Measurements from ENCODE around the gene LPO.

LPO gene

DNA sequence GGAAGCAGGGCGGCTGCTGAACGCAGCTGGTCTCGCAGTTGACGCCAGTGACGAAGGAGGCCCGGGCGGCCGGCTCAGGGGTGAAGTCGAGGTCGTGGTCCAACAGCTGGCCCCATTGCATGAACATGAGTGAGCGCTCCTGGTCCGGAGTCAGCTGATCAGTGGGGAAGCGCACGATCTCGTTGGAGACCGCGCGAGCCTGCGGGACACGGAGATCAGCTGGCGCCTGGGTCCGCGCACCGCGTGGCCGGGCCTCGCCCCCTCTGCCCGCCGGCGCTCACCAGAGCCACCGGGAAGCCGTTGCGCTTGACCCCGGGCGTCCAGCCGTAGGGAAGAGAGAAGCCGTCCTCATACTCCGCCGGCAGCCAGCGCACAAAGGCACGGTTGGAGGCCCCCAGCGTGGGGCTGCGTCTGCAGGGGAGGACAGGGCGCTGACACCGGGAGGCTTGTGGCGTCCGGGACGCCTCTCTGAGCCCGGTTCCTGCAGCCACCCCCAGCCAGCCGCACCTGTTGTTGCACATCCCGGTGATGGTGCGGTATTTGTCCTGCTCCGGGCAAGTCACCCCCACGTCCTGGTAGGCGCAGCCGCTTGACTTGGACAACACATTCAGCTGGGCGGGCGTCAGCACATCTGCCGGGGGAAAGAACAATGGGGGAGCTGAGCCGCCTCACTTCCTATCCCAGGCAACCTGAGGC is 40.8 kb downstream of the LPO start:
- no peak for DNase-seq

DNA sequence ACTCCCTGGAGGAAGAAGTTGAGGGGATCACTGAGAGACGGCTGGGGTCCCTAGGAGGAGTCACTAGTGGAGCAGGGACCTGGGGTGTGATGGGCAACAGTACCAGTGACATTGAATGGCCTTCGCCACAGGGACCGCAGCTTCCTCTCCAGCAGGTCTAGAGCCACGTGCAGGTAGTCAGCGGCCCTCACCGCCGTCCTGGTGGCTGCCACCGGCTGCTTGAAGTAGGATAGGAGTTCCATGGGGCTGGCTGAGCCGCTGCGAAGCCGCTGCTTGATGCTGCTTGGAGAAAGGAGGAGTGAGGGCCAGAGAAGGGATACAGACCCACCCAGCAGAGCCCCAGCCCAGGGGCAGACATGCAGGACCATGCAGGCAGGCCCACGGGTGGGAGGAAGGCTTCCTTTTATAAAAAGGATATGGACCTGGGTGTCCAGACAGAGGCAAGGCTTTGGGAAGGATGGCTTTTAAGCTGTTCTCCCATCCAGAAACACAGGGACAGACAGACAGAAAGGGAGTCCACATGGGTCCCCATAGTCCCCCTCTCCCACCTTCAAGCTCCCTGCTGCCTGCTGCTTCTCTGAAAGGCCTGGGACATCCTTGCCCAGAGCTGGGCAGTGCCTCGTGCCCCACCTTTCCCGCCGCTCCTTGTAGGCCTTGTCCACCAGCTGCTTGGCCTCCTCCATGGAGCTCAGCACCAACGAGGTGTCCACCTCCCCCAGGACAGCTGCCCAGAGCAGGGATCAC is 41.5 kb downstream of the LPO start:
- DNase-seq, result no peak

DNA sequence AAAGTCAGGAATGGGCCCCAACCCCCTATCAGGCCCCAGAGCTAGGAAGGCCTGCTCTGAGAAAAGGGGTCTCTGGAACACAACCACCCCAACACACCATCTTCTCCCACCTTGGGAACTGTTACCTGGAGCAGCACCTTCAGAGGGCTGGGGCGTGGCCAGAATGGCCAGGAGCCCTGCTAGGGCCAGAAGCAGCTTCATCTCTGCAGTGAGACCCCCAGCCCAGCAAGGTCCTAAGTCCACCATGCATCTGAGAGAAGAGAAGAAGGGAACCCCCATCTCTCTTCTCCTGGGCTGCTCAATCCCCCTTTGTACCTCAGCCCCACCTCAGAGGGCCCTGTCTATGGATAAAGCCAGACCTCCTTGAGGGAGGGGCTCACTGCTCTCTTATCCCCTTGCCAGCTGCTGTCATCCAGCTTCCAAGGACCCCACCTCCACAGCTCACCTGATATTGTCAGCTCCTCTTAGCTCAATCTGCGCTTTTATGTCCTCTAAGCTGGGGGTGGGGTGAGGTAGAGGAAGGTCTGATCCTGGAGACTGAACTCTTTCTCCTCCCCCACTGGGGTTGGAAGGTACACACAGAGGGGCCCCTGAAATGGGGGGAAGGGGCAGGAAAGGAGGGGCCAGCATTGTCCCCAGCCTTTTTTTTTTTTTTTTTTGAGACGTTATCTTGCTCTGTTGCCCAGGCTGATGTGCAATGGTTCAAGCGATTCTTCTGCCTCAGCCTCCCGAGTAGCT is 42.3 kb downstream of the LPO start, which contains the start of gene MPO:
MPO (minus strand) TSS at position 456 of the 738 bp plus-strand sequence; CDS start at position 279, 177 bp downstream.
- DNase-seq, result no peak

DNA sequence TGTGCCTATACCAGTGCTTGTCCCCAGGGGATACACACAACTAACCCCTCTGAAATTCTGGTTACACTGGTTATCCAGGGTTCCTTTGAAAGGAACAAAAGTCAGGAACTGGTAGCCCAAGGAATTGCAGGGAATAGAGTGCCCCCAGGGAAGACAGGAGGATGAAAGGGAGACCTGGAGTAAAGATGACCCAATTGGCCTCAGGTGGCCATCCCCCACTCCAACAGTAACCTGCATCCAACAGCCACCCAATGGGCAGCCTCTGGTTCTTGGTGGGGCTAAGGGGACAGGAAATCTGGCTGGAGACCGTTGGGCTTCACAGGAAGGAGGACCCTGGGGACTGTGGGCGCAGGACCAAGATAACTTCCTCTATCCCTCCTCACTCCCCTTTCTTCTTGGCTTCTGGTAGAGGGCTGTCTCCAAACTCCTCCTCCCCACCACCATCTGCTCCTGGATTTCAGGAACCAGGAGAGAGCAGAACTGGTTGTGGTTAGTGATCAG is 43.2 kb downstream of the LPO start:
- no peak for DNase-seq

DNA sequence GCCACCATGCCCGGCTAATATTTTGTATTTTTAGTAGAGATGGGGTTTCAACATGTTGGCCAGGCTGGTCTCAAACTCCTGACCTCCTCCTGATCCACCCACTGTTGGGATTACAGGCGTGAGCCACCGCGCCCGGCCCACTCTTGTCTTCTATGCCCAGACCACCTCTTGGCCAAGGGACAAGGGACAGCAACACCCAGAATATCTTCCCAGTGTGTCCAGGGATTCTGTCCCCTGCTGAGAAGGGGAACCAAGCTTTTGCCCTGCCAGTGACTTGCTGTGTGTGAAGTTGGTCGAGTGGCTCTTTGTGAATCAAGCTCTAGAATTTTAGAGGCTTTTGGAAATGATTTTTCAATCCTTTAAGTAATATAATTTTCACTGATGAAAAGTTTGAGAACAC is 44.1 kb downstream of the LPO start:
- no peak for DNase-seq

DNA sequence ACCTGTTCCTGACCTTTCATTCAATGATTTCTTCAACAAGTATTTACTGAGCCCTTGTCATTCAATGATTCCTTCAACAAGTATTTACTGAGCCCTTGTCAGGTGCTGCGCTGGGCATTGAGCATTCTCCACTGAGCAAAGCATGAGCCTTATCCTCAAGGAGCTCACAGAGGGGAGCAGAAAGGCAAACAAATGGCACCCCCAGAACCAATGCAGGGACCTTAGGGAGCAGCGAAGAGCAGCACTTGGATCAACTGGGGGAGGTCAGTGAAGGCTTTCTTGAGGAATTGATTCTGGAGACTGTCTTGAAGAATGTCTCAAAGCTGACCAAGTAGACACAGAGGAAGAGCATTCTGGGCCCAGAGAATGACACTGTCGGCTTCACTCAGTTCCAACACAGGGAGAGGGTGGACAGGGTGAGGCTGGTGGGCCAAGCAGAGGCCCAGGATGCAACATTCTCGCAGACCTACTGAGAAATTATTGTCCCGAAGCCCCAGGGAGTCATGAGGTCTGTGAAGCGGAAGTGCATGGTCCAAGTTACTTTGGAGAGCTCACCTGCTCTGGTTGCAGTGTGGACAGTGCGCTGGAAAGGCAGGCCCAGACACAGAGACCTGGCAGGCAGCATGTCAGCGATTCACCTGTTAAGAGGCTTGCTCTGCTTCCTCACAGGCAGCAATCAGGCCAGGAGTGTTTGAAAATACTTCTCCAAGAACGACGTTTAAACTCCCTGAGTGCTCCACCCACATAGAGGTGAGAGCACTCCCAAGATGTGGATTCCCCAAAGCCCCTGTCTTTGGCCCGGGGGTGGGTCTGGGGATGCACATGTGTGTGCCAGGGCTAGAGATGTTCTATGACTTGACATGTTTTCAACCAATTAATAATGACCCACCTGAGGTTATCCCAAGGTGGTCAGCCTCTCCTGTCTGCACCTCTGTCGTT is 45.6 kb downstream of the LPO start:
- no peak for DNase-seq

DNA sequence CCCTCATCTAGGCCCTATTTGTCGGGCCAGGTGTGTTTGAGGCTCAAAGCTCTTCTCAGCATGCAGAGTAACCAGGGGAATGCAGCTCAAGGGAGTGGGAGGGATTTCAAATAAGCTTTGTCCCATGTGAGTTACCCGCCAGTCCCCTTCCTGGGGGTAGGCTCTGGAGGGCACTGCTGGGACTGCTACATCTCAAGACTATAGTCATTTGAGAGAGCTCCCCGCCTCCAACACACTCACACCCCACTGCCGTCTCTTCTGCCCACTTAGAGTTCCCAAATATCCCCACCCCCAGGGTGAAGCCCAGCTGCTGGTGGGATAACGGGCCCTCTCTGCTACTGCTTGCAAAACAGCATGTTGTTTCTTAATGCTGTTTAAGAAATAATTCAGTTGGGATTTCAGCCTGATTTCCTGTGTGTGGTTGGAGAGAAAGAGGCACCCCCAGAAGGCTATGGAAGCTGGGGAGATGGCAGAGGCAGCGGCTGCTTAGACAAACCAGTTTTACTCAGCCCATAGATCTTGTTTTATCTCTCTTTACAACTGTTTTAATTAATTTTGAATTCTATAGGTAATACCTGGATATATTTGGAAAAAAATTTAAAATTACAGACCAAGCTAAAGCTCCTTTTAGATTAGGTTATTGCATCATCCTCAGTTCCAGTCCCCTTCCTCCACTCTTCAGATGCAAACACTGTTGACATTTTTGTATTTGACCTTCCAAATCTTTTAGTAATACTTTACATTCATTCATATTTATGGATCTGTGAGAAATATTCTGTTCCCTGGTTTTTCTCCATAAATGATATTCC is 46.4 kb downstream of the LPO start:
- DNase-seq, result no peak

DNA sequence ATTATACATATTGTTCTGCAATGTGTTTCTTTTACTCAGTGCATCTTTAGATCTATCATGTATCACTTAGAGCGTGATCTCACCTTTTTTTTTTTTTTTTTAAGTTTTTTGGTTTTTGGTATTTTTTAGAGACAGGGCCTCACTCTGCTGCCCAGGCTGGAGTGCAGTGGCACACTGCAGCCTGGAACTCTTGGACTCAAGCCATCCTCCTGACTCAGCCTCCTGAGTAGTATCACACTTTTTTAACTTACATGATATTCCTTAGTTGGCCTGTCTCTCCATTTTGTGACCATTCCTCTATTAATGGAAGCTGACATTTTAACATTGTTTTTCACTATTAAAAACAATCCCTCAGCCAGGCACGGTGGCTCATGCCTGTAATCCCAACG is 47.0 kb downstream of the LPO start:
- no peak for DNase-seq

DNA sequence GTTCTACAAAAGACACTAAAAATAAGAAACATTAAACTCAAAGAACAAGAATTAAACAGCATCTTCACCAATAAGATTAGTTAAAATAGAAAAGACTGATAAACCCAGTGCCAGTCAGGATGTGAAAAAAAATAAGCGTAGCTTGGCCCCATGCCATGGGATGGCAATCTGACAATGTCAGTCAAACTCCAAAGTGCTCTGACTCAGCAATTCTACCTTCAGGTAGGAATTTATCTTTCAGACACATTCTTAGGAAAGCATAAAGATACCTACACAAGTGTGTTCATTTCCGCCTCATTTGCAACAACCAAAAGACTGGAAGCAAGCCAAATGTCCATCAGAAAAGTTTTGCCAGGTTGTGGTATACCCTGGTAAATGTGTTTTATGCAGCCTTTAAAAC is 51.5 kb downstream of the LPO start:
- no peak for DNase-seq

DNA sequence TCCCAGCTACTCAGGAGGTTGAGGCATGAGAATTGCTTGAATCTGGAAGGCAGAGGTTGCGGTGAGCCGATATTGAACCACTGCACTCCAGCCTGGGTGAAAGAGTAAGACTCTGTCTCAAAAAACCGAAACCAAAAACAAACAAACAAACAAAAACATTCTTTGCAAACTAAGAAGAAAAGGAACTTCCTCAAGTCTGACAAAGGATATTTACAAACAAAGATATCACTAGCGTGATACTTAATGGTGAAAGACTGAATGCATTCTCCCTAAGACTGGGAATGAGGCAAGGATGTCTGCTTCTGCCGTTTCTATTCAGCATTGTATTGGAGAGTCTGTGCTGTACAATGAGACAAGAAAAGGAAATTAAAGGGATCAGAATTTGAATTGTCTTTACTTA is 52.9 kb downstream of the LPO start:
- DNase-seq, result no peak

DNA sequence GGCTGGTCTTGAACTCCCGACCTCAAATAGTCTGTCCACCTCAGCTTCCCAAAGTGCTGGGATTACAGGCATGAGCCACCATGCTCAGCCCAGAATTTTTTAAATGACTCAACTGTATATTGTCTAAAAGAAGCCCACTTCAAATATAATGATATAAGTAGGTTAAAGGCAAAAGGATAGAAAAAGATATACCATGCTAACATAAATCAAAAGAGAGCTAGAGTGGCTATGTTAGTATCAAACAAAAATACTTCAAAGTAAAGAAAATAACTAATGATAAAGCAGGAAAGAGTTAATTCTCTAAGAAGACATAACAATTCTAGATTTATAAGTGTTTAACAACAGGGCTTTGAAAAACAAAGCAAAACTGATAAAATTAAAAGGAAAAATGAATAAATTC is 55.6 kb downstream of the LPO start:
- no peak for DNase-seq

DNA sequence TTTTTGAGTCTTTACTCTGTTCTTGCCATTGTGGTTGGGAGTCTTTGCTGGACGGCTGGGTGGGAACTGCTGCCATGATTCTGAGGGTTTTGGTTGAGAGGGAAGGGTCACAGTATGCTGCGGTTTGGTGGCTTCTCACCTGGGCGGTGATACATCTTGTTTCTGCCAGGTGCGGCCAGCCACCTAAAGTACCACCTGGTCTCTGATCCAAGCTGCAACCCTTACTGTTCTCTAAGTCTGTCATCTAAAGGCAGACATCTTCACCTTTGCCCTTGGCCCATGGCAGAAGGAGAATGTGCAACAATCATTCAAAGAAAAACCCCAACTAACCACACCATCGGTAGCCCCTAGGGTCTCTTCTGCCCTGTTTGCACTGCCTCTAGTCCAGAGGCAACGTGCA is 62.0 kb downstream of the LPO start:
- DNase-seq, result no peak

DNA sequence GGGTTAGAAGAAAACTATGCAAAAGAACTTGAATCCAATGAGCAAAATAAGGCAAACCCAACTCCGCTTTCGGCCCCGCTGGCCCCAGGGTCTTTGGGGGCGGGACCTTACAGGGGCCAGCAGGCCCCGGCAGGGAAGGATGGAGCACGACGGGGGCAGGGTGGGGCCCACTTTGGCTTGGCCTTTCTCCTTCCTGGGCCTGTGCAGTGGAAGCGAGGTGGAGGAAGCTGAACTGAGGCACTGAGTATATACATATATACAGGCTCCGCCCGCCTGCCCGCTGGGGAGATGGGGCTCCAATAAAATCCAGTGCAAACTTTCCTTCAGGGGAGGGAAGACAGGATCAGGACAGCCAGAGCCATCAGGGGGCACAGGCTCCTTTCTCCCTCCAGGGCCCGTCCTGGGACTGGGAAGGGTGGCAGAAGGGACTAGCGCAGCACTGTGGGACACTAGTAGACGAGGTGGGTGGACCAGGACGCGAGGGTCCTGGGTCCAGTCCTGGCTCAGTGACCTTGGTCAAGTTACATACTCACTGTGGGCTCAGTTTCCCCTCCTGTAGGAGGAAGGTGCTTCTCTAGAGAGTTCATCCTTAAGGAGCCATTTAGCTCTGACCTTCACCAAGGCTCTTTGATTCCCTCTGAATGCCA is 63.2 kb downstream of the LPO start:
- DNase-seq, result no peak

DNA sequence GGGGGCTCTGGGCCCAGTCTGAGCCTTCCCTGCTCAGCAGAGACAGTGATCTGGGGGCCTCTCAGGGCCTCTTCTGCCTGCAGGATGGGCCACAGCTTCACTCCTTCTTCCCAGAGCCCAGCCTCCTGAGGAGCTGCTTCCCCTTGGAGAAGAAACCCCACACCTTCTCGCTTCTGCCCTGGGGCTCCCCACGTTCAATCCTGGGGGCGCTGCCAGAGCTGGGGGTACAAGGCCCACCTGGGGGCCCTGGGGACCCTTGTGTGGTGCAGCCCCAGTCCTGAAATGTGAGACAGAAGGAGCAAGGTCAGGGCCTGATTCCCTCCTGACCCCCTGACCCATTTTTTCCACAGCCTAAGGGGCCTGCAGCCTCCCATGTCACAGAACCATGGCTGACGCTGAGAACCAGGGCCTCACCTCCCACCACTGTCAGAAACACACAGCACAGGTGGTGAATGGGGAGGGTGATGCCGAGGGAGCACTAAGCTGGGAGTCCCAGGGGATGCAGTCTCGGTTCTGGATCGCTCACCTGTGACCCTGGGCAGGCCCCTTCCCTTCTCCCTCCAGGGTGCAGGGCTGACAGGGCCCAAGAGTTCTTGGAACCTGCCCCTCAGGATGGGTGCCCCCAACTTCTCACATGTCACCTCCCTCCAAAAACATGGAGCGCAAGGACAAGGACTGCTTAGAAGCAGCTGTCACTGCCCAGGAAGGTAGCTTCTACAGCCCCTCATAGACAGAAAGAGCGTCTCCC is 64.0 kb downstream of the LPO start:
- no peak for DNase-seq

DNA sequence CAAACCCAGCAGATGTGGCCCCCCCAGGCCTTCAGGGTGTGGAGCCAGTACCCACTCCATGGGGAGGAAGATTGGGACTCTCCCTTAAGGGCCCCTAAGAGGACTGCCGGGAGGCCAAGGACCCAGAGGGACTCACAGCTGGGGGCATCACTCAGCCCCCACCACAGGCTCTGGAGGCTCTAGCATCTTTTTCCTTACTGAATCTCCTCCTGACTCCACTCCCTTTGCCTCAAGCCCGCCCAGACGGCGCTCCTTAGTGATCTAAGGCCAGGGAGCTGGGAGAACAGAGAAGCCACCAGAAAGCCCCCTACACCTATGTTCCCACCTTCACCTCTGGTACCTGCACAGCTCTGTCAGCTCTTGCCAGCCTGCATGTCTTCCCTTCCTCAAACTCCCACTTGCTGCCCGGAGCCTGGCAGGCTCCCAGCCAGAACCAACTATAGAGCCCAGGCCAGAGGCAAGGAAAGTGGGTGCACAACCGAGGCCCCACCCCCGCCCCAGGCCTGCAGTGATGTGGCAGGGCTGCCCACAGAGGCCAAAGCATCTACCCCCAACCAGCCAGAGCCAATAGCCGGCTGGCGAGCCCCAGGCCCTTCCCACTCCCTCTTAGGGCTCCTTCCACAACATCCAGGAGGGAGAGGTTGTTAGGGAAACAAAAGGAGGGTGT is 64.7 kb downstream of the LPO start:
- no peak for DNase-seq

DNA sequence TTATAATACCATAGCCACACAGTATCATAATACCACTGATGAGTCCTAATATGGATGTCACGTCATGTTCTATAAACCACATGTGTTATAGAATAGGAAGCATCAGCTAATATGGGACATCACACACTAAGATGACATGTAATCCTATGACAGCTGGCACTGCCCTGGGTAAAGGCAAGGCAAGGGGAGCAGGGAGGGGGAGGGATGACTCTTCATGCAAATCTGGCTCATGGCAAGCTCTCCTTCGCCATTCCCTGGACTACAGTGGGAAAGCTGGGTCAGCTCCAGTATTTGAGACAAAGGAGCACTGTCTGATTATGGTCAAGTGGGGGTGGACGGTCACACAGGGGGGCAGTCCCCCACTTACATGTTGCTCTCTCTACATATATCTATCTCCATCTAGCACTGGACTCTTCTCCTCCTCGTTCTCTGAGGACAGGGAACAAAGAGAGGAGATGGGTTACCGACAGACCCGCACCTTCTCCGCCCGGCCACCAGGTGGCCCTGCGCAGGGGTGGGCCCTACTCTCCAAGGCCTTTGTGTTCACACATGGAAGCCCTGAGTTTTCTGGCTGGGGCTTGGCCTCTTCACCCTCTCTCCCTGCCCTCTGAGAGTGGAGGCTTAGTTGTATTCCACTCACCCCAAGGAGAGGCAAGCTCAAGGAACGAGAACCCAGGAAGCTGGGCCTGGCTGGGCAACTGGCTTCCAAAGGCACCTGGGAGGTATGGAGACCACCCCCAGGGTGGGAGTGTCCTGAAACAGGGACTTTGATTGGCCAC is 65.8 kb downstream of the LPO start:
- peak; percentile 65 for DNase-seq

DNA sequence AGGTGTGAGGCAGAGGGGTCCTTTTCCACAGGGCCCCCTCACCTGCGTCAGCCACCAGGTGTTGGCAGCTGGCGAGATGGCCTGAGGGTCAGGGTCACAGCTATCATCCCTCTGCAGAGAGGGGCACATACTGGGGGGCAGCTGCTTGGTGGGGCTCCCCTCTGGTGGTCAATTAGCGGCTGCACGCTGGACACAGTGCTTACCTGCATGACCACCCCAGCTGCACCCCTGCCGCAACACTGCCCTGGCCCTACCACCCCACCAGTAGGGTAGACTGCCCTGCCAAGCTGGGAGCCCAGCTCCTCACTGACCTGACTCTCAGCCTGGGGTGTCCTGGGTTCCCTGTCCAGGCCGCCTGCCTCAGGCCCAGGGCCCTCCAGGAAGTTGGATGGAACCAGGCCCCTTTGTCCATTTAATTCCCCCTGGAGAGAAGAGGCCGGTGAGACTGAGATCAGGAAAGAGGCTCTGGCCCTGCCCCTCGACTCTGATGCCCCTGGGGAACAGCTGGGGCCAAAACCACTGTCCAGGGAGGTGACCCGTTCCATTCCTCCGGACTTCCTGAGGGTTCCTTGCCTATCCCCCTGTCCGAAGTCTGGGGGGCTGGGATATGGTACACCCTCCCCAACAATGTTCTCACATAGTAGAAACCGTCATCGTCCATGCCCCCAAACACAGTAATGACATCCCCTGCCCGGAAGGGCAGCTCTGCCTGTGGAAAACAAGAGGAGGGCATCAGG is 66.5 kb downstream of the LPO start:
- no peak for DNase-seq

DNA sequence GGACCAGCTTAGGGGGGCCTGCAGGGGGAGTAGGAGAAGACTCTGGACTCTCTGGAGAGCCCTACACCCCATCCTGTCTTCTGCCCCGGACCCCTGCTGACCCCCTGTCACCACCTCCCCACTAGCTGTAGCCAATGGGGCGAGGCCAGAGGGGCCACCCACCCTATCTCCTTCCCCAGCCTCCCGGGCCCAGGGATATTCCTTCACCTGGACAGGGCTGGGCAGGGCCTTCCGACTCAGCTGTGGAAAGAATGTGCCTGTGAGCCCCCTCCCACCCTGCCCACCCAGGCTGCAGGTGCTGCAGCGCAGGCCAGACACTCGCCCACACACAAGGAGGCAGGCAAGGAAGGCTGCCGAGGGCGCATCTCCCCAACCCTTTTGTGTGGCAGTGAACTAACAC is 67.2 kb downstream of the LPO start:
- no peak for DNase-seq

All from activated naive CD4-positive, alpha-beta T cell treated with anti-CD3 and anti-CD28 coated beads, Interleukin-2, amount 50 U/mL, for 16 hours (primary cell).